GM12864 (cell line): ENCODE data around the gene PHLPP1.

Source experiments
- DNase-seq: peaks from one replicate; pipeline ENCODE4 v3.0.0-alpha.2; 2011; ENCODE audit warnings: low read depth
- H3K4me3 ChIP-seq: 2 replicates; pipeline ENCODE4 v1.5.1; 2011; ENCODE audit warnings: mild to moderate bottlenecking, low read depth, low read length, control low read depth
- TF ChIP-seq, protein P1 (sequence below): IDR thresholded peaks from 2 replicates; pipeline ENCODE4 v1.5.1; 2011; ENCODE audit warnings: low read depth, mild to moderate bottlenecking, moderate library complexity, low read length, control low read depth, inconsistent platforms; ENCODE audit errors: missing control alignments

PHLPP1 gene

DNA sequence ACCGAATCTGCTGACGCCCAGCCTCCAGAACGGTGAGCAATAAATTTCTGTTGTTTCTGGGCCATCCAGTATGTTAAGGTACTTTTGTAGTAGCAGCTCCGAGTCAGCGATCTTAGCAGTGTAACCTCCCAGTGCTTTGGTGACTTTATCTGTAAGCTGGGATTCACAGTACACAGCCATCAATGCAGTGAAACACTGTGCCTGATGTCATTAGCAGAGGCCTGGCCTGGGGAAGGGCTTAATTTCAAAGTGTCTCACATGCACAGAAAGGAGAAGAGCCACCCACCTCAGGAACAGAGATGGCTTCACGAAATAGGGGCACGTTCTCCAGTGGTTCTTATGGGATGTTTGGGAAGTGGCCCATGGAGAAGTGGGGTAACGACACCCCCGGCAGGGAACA, 281.2 kb downstream of the PHLPP1 start:
- DNase-seq: no peak
- H3K4me3 ChIP-seq: no peak overlapping the region
- TF ChIP-seq, protein P1, sequence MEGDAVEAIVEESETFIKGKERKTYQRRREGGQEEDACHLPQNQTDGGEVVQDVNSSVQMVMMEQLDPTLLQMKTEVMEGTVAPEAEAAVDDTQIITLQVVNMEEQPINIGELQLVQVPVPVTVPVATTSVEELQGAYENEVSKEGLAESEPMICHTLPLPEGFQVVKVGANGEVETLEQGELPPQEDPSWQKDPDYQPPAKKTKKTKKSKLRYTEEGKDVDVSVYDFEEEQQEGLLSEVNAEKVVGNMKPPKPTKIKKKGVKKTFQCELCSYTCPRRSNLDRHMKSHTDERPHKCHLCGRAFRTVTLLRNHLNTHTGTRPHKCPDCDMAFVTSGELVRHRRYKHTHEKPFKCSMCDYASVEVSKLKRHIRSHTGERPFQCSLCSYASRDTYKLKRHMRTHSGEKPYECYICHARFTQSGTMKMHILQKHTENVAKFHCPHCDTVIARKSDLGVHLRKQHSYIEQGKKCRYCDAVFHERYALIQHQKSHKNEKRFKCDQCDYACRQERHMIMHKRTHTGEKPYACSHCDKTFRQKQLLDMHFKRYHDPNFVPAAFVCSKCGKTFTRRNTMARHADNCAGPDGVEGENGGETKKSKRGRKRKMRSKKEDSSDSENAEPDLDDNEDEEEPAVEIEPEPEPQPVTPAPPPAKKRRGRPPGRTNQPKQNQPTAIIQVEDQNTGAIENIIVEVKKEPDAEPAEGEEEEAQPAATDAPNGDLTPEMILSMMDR: no peak

DNA sequence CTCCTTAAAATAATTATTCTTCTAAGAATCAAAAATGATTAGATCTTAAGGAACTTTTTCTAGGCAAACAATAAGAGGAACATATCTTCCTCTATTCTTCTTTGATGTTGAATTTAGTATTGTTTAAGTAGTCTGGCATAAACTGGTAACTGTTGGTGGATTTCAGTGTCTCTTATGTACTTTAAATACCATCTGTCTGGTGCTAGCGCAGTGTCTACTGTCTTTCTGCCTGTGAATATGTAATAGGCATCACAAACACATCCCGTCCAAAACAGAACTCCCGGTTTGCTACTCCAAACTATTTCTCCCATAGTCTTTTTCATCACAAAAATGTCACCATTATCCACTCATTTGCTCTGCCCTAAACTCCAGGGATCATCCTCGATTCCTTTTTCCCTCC, 281.7 kb downstream of the PHLPP1 start:
- TF ChIP-seq, protein P1: no peak
- DNase-seq: no peak
- H3K4me3 ChIP-seq: no peak overlapping the region

DNA sequence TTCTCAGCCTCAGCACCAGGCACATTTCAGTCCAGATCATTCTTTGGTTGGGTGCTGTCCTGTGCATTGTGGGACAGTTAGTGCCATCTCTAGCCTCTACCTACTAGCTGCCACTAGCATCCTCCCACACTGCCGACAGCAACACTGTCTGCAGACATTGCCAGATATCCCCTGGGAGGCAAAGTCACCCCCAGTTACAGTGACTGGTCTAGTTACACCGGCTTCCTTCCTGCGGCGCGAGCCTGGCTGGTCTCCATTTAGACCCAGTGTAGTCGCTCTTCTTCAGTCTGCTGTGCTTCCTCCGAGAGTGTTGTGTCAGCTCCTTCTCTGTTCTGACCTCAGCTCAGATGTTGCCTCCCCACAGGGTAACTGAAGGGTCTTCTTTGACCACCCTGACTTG, 283.1 kb downstream of the PHLPP1 start:
- TF ChIP-seq, protein P1: no peak
- no peak overlapping the region for H3K4me3 ChIP-seq
- no peak for DNase-seq

DNA sequence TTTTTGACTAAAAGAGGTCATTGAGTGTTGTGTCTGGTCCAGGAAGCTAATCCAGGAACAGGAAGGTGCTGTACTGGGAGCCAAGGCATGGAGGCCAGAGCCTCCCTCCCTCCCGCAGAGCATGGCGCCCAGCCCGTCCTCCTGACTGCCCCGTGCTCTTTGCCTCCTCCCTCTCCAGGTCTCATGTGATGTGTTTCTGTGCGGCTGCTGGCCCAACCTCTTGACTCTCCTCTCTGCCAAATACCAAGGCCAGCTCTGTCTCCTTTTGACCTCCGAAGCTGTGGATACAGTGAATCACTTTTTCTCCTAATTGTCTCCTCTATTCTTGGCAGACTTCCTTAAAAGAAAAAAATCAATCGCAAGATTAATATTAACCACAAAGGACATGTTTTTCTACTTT, 284.1 kb downstream of the PHLPP1 start:
- no peak for DNase-seq
- no peak overlapping the region for H3K4me3 ChIP-seq
- TF ChIP-seq, protein P1: no peak

DNA sequence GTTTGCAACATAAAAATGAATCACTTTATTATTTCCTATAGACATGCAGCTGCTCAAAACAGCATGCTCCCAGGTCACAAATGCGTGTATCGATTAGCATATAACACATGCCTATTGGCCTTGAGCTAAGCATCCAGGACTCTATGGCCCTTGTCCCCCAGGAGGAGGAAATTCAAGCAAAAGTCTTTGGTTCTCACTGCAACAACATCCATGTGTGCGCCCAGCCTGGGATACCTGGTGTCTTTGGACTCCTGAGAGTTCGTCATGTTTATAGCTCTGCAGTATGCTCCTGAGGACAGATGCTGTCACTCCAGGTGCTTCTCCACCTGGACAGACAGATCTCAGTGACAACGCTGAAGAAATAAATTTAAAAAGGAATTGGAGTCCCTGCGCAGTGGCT, 284.6 kb downstream of the PHLPP1 start:
- DNase-seq: no peak
- TF ChIP-seq, protein P1: no peak
- no peak overlapping the region for H3K4me3 ChIP-seq

DNA sequence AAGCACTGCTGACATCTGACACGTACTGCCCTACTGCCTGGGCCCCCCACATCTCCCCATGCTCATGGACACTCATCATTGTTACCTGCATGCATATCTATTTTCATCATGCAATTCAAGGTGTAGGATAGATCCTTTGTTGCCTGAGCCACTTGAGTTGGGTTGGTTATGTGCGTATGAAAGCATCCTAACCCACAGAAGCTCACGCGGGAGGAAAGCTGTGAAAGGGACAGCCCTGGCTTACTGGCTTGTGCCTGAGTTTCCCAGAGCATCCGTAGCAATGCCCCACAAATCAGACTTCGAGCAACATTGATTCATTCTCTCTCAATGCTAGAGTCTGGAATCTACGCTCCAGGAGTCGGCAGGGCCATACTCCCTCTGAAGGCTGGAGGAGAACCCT, 285.5 kb downstream of the PHLPP1 start:
- TF ChIP-seq, protein P1: no peak
- no peak for DNase-seq
- no peak overlapping the region for H3K4me3 ChIP-seq

DNA sequence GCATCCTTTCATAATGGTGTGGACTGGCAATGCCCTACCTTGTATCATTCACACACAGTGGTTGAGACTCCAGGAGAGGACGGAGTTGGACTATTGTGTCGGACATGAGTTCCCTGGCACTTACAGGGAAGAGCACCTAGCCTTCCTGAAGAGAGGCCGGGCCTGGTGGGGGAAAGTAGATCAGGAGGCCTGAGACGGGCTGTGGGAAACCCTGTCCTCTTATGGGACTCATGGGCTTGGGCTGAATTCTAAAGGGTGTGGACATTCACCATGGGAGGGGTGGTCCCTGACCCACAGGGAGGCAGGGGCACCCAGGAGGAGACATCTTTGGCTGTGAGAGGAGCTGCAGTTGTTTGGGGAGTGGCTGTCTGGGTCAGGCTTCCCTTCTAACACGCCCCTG, 286.5 kb downstream of the PHLPP1 start:
- TF ChIP-seq, protein P1: no peak
- no peak for DNase-seq
- no peak overlapping the region for H3K4me3 ChIP-seq
